Spleen (tissue), 7 donors: ENCODE measurements around the gene ADAMTS4.

Source experiments
- CTCF ChIP-seq, 11 experiments: fragments of 200-600 bp in 7 of 11; fragments of 450-650 bp in 4 of 11; sonication (generic) in 4 of 11; IDR thresholded peaks in 8 of 11; conservative IDR thresholded peaks in 3 of 11; 1 replicate in 7 of 11; 2 replicates in 4 of 11; pipeline versions ENCODE4 v1.4.0 to v1.8.0; 2016 to 2021; ENCODE audit warnings: antibody characterized with exemption in 11 of 11, inconsistent platforms in 4 of 11, mild to moderate bottlenecking in 1 of 11
- POLR2A ChIP-seq, 3 donors: fragments of 450-650 bp; IDR thresholded peaks; one replicate each; pipeline ENCODE4 v1.5.1; 2017; ENCODE audit warnings: antibody characterized with exemption in 3 of 3, mild to moderate bottlenecking in 1 of 3
- donor health status: DM: no; HTN: no; CAD: no; lungs with moderate emphysema.
- donor health status: DM: no; HTN: no; CAD: no.
- donor health status: DM: no; HTN: no; CAD: no.

GRCh38 chr1:161164901-161165610 lies 33.8 kb downstream of the ADAMTS4 start:
- TF ChIP-seq CTCF (IDR thresholded peaks at IDR 0.05 in 8 of 11, conservative IDR thresholded peaks at IDR 0.05 in 3 of 11) (no peak), POLR2A (IDR thresholded peaks at IDR 0.05) (no peak)
